Peyer's patch (tissue), 4 donors: ENCODE measurements around the gene CRB2.

Experiments
- CTCF ChIP-seq, 6 experiments: fragments of 450-650 bp in 4 of 6; fragments of 200-600 bp in 2 of 6; sonication (generic) in 1 of 6; IDR thresholded peaks; one replicate each; pipeline ENCODE4 v1.5.1; 2017 to 2019; ENCODE audit warnings: antibody characterized with exemption in 6 of 6, mild to moderate bottlenecking in 3 of 6, moderate library complexity in 1 of 6
- POLR2A ChIP-seq, 2 donors: fragments of 450-650 bp; IDR thresholded peaks; one replicate each; pipeline ENCODE4 v1.5.1; 2017; ENCODE audit warnings: antibody characterized with exemption in 2 of 2, mild to moderate bottlenecking in 2 of 2, moderate library complexity in 2 of 2

- no peak for TF ChIP-seq CTCF (IDR thresholded peaks at IDR 0.05)
- TF ChIP-seq POLR2A (IDR thresholded peaks at IDR 0.05): no peak
These were observed 37.0 kb upstream of the CRB2 start for GRCh38 chr9:123318961-123319421.
